Measurements from ENCODE around the gene TIFAB. TPM values are rescaled to one million over a fixed set of nuclear protein-coding genes. Genes with fewer than 3 reads are reported as not detected.

The TIFAB gene
- total RNA-seq, 1 experiment from 2014 or later, result not detected

- no peak overlapping the region for H3K9ac ChIP-seq (ENCODE audit: low read length)
- TF ChIP-seq EZH2 (IDR thresholded peaks at IDR 0.05; ENCODE audit: low read length, unreplicated experiment), result no peak
- intact Hi-C loops (cut with micrococcal nuclease), result no loop called here
- no TSS peak for BruUV-seq (replicated peaks)
- ChIA-PET POLR2A (ENCODE audit: unreplicated experiment) (no interaction called here), CTCF (no interaction called here)
- no peak overlapping the region for H3K27ac ChIP-seq (ENCODE audit: low read length)
- no peaks in the 10 kb centered on the region for H4K20me1 ChIP-seq (ENCODE audit: low read length)
- no peaks in the 10 kb centered on the region for H3K36me3 ChIP-seq (ENCODE audit: low read depth, low read length)
- no peak overlapping the region for H3K4me2 ChIP-seq (ENCODE audit: low read length)
- H3K9me3 ChIP-seq (ENCODE audit: low read length), result no peaks in the 10 kb centered on the region
- H3K9me2 ChIP-seq (replicated peaks; ENCODE audit: low read length), result no peaks in the 10 kb centered on the region
- H3F3A ChIP-seq (ENCODE audit: low read length, unreplicated experiment), result no peaks in the 10 kb centered on the region
- H3K79me2 ChIP-seq (ENCODE audit: low read length), result no peaks in the 10 kb centered on the region
- no peaks in the 10 kb centered on the region for H3K4me1 ChIP-seq (ENCODE audit: insufficient read depth, low read length)
- no peak overlapping the region for H3K4me3 ChIP-seq (ENCODE audit: low read length)
- H2AFZ ChIP-seq (ENCODE audit: low read length), result no peak overlapping the region
- no peak for DNase-seq
- H3K27me3 ChIP-seq (ENCODE audit: low read length), result no peaks in the 10 kb centered on the region
- ATAC-seq, result no peak
Observed at GRCh38 chr5:135446206-135446605, 5.9 kb downstream of the TIFAB start.

- no TSS peak for BruUV-seq (replicated peaks)
- Histone ChIP-seq H3F3A (ENCODE audit: low read length, unreplicated experiment) (no peaks in the 10 kb centered on the region), H3K27ac (ENCODE audit: low read length) (no peak overlapping the region), H2AFZ (ENCODE audit: low read length) (no peak overlapping the region), H3K4me1 (ENCODE audit: insufficient read depth, low read length) (no peaks in the 10 kb centered on the region), H3K9me3 (ENCODE audit: low read length) (no peaks in the 10 kb centered on the region), H3K4me2 (ENCODE audit: low read length) (no peak overlapping the region), H3K79me2 (ENCODE audit: low read length) (no peaks in the 10 kb centered on the region), H4K20me1 (ENCODE audit: low read length) (no peaks in the 10 kb centered on the region), H3K36me3 (ENCODE audit: low read depth, low read length) (no peaks in the 10 kb centered on the region), H3K27me3 (ENCODE audit: low read length) (no peaks in the 10 kb centered on the region), H3K9ac (ENCODE audit: low read length) (no peak overlapping the region), H3K9me2 (replicated peaks; ENCODE audit: low read length) (no peaks in the 10 kb centered on the region), H3K4me3 (ENCODE audit: low read length) (no peak overlapping the region)
- TF ChIP-seq, protein P1, sequence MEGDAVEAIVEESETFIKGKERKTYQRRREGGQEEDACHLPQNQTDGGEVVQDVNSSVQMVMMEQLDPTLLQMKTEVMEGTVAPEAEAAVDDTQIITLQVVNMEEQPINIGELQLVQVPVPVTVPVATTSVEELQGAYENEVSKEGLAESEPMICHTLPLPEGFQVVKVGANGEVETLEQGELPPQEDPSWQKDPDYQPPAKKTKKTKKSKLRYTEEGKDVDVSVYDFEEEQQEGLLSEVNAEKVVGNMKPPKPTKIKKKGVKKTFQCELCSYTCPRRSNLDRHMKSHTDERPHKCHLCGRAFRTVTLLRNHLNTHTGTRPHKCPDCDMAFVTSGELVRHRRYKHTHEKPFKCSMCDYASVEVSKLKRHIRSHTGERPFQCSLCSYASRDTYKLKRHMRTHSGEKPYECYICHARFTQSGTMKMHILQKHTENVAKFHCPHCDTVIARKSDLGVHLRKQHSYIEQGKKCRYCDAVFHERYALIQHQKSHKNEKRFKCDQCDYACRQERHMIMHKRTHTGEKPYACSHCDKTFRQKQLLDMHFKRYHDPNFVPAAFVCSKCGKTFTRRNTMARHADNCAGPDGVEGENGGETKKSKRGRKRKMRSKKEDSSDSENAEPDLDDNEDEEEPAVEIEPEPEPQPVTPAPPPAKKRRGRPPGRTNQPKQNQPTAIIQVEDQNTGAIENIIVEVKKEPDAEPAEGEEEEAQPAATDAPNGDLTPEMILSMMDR (conservative IDR thresholded peaks at IDR 0.05; ENCODE audit: low read depth, low read length), result no peak
- ATAC-seq, result no peak
- CTCF ChIA-PET, result no interaction called here
- POLR2A ChIA-PET (ENCODE audit: unreplicated experiment), result no interaction called here
- intact Hi-C loops (cut with micrococcal nuclease), result no loop called here
- no peak for DNase-seq
Observed at GRCh38 chr5:135445306-135445985, 6.7 kb downstream of the TIFAB start.

DNA sequence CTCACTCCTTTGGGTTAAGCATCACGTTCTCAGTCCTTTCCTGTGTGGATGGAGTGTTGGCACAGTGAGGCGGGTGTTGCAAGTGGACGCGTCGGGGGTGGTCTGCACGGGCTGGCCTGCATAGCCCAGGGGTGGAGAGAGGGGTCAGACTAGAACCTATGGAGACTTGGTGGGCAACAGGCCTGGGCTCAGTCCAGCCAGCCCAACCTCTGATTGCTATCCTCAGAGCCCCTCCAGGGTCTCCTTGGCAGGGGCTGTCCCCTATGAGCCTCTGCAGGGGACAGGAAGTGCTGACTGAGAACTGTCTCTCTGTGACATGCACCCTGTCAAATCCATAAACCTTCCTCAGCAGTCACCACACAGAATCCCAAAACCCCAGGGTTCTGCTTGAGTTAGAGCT, 7.3 kb downstream of the TIFAB start:
- no peaks in the 10 kb centered on the region for H3K79me2 ChIP-seq (ENCODE audit: low read length)
- H3K4me1 ChIP-seq (ENCODE audit: insufficient read depth, low read length), result no peaks in the 10 kb centered on the region
- no TSS peak for BruUV-seq (replicated peaks)
- TF ChIP-seq, protein P1 (conservative IDR thresholded peaks at IDR 0.05; ENCODE audit: low read depth, low read length), result no peak
- TF ChIP-seq EZH2phosphoT487 (IDR thresholded peaks at IDR 0.05; ENCODE audit: borderline replicate concordance, low read length) (no peak), EZH2 (IDR thresholded peaks at IDR 0.05; ENCODE audit: low read length, unreplicated experiment) (no peak)
- no peaks in the 10 kb centered on the region for H3K27me3 ChIP-seq (ENCODE audit: low read length)
- intact Hi-C loops (cut with micrococcal nuclease), result no loop called here
- no peaks in the 10 kb centered on the region for H3F3A ChIP-seq (ENCODE audit: low read length, unreplicated experiment)
- H4K20me1 ChIP-seq (ENCODE audit: low read length), result no peaks in the 10 kb centered on the region
- DNase-seq (no peak), ATAC-seq (no peak)
- H3K9me3 ChIP-seq (ENCODE audit: low read length), result no peaks in the 10 kb centered on the region
- POLR2A ChIA-PET (ENCODE audit: unreplicated experiment), result no interaction called here
- H3K36me3 ChIP-seq (ENCODE audit: low read depth, low read length), result no peaks in the 10 kb centered on the region
- H3K9me2 ChIP-seq (replicated peaks; ENCODE audit: low read length), result no peaks in the 10 kb centered on the region
- no peak overlapping the region for H3K9ac ChIP-seq (ENCODE audit: low read length)
- no peak overlapping the region for H2AFZ ChIP-seq (ENCODE audit: low read length)
- H3K4me3 ChIP-seq (ENCODE audit: low read length), result no peak overlapping the region
- CTCF ChIA-PET, result no interaction called here
- H3K27ac ChIP-seq (ENCODE audit: low read length), result no peak overlapping the region
- no peak overlapping the region for H3K4me2 ChIP-seq (ENCODE audit: low read length)
